Sigmoid colon (tissue), 7 donors: ENCODE data around the gene CHD8. TPM values are rescaled to one million over a fixed set of nuclear protein-coding genes. Genes with fewer than 3 reads are reported as not detected.

Experiments
- DNase-seq: peaks from one replicate; pipeline ENCODE4 v3.0.0-alpha.2; 2019
- H3K27ac ChIP-seq, 4 donors: fragments of 200-600 bp; sonication (generic); one replicate each; pipeline ENCODE4 v1.5.1; 2016 to 2019; ENCODE audit warnings: mild to moderate bottlenecking in 1 of 4
- H3K27me3 ChIP-seq, 3 donors: fragments of 200-600 bp; sonication (generic); one replicate each; pipeline ENCODE4 v1.5.1; 2019; ENCODE audit warnings: mild to moderate bottlenecking in 1 of 3
- H3K36me3 ChIP-seq, 4 donors: fragments of 200-600 bp; sonication (generic); one replicate each; pipeline ENCODE4 v1.5.1; 2016 to 2019
- H3K4me1 ChIP-seq, 4 donors: fragments of 200-600 bp; sonication (generic); one replicate each; pipeline ENCODE4 v1.5.1; 2017 to 2019
- H3K4me3 ChIP-seq, 4 donors: fragments of 200-600 bp; sonication (generic); one replicate each; pipeline ENCODE4 v1.5.1; 2017 to 2019; ENCODE audit warnings: mild to moderate bottlenecking in 2 of 4, moderate library complexity in 1 of 4
- H3K9me3 ChIP-seq, 4 donors: fragments of 200-600 bp in 3 of 4; sonication (generic) in 3 of 4; one replicate each; pipeline versions ENCODE4 v1.5.1 to v1.6.1; 2013 to 2019
- EP300 ChIP-seq, 4 donors: sonication (generic); formaldehyde crosslinking; IDR thresholded peaks; one replicate each; pipeline ENCODE4 v1.6.1; 2017; ENCODE audit warnings: antibody characterized with exemption in 4 of 4
- POLR2A ChIP-seq, 2 donors: fragments of 450-650 bp; IDR thresholded peaks; one replicate each; pipeline ENCODE4 v1.6.1; 2016; ENCODE audit warnings: antibody characterized with exemption in 2 of 2, mild to moderate bottlenecking in 2 of 2, moderate library complexity in 2 of 2
- POLR2AphosphoS5 ChIP-seq, 4 donors: sonication (generic); formaldehyde crosslinking; IDR thresholded peaks; one replicate each; pipeline ENCODE4 v1.6.1; 2017; ENCODE audit warnings: antibody characterized with exemption in 4 of 4
- WGBS, 2 donors: extraction: QIAGEN DNeasy Blood & Tissue Kit; methylation state at CpG; one replicate each; pipeline ENCODE4 v1.1.7; 2013; 5-methylcytosine and 5-hydroxymethylcytosine counted together
- intact Hi-C: fragments of 100-400 bp; cut with DNase I; formaldehyde crosslinking; loops from one replicate; pipeline ENCODE4 v1.15.1; 2023
- polyA plus RNA-seq, 3 donors: library from polyadenylated mRNA; stranded (reverse); fragments of 200-250 nt; gene quantifications; one replicate each; pipeline ENCODE4 v1.2.3, GENCODE V29; 2013
- total RNA-seq, 4 donors: library from RNA; depleted of rRNA; stranded (reverse); fragments of >200 nt; gene quantifications; one replicate each; pipeline ENCODE4 v1.1.0, GENCODE V29; 2016
- TF ChIP-seq, protein P1 (sequence below), 4 experiments: fragments of 450-650 bp in 3 of 4; fragments of 200-600 bp in 1 of 4; IDR thresholded peaks; one replicate each; pipeline ENCODE4 v1.5.1; 2016 to 2019; ENCODE audit warnings: antibody characterized with exemption in 4 of 4, mild to moderate bottlenecking in 3 of 4, moderate library complexity in 2 of 4
- donor health status: healthy with polysubstance abuse.
- donor health status: Bipolar disorder and iron deficiency.
- donor health status: healthy.

The CHD8 gene
- total and polyA plus RNA-seq, 7 donors, result 9.0 to 53.5 (median 36.0) TPM

- no peak for DNase-seq
- Histone ChIP-seq H3K9me3 (no peaks in the 10 kb centered on the region), H3K4me3 (no peak overlapping the region), H3K4me1 (peaks cover 0 to 7% (median 3%) of the 10 kb centered on the region in 4 donors), H3K27ac (peak overlapping the region in 1 of 4 donors; percentile 23), H3K36me3 (peaks cover 4 to 98% (median 45%) of the 10 kb centered on the region in 4 donors), H3K27me3 (no peaks in the 10 kb centered on the region)
- intact Hi-C loops, result loop anchor here (1.0 kb wide), 1 partner anchor 58 kb away; no protein-coding TSS in a partner anchor
- 63 to 70% methylated on average over 5 of the region's 5 CpGs for WGBS, 2 donors
- TF ChIP-seq POLR2A (IDR thresholded peaks at IDR 0.05), result no peak
- TF ChIP-seq, protein P1, sequence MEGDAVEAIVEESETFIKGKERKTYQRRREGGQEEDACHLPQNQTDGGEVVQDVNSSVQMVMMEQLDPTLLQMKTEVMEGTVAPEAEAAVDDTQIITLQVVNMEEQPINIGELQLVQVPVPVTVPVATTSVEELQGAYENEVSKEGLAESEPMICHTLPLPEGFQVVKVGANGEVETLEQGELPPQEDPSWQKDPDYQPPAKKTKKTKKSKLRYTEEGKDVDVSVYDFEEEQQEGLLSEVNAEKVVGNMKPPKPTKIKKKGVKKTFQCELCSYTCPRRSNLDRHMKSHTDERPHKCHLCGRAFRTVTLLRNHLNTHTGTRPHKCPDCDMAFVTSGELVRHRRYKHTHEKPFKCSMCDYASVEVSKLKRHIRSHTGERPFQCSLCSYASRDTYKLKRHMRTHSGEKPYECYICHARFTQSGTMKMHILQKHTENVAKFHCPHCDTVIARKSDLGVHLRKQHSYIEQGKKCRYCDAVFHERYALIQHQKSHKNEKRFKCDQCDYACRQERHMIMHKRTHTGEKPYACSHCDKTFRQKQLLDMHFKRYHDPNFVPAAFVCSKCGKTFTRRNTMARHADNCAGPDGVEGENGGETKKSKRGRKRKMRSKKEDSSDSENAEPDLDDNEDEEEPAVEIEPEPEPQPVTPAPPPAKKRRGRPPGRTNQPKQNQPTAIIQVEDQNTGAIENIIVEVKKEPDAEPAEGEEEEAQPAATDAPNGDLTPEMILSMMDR (IDR thresholded peaks at IDR 0.05), result peak; percentile 25 to 45 (median 37)
These were observed 42.9 kb upstream of the CHD8 start for GRCh38 chr14:21498540-21499526.

GRCh38 chr14:21496453-21496852 lies 40.5 kb upstream of the CHD8 start:
- no peak for DNase-seq
- no peaks in the 10 kb centered on the region for H3K27me3 ChIP-seq
- peaks cover 0 to 7% (median 3%) of the 10 kb centered on the region in 4 donors for H3K4me1 ChIP-seq
- no peak overlapping the region for H3K27ac ChIP-seq
- intact Hi-C loops, result no loop called here
- WGBS, 2 donors, result 90 to 95% methylated on average over 2 of the region's 2 CpGs
- no peak for TF ChIP-seq EP300 (IDR thresholded peaks at IDR 0.05)
- no peak for TF ChIP-seq POLR2A (IDR thresholded peaks at IDR 0.05)
- TF ChIP-seq, protein P1 (IDR thresholded peaks at IDR 0.05), result no peak
- TF ChIP-seq POLR2AphosphoS5 (IDR thresholded peaks at IDR 0.05), result no peak
- no peak overlapping the region for H3K4me3 ChIP-seq
- H3K36me3 ChIP-seq, result peaks cover 14 to 99% (median 50%) of the 10 kb centered on the region in 4 donors
- no peaks in the 10 kb centered on the region for H3K9me3 ChIP-seq

DNA sequence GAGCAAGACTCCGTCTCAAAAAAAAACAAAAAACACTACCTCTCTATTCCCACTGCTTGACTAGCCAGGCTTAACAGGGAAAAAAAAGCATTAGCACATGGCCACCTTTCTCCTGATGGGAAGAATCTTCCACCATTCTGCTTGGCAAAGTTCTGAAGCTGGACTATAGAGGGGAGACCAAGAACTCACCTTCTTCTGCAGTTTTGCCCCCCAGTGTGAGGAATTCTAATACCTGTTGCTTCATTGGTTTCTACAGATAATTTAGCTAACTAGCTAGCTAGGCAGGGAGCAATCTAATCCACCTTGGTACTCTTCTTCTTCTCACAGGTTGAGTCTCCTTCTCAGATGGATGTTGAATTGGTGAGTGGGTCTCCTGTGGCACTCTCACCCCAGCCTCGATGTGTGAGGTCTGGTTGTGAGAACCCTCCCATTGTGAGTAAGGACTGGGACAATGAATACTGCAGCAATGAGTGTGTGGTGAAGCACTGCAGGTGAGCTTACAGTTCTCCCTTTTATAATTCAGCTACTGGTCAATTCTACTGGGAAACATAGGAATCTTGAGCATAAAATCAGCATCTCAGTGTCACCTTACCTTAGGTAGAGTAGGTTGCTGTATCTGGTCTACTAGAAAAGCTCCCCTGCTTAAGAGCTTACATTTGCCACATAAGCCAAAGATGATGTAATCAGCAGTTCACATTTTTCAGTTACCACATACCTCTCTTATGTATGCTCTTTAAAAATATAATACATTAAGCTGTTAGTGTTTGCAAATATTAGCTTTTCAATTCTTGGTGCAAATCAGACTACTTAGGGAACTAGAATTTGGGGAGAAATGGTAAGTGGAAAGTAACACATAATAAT lies 39.2 kb upstream of the CHD8 start:
- Histone ChIP-seq H3K4me3 (no peak overlapping the region), H3K4me1 (peaks cover 0 to 7% (median 3%) of the 10 kb centered on the region in 4 donors), H3K9me3 (no peaks in the 10 kb centered on the region), H3K36me3 (peaks cover 19 to 100% (median 58%) of the 10 kb centered on the region in 4 donors), H3K27ac (no peak overlapping the region), H3K27me3 (no peaks in the 10 kb centered on the region)
- no peak for DNase-seq
- TF ChIP-seq POLR2A (IDR thresholded peaks at IDR 0.05), result no peak
- TF ChIP-seq EP300 (IDR thresholded peaks at IDR 0.05), result no peak
- TF ChIP-seq POLR2AphosphoS5 (IDR thresholded peaks at IDR 0.05), result no peak
- TF ChIP-seq, protein P1 (IDR thresholded peaks at IDR 0.05), result no peak
- intact Hi-C loops, result no loop called here
- 94 to 95% methylated on average over 2 of the region's 2 CpGs for WGBS, 2 donors

- TF ChIP-seq EP300 (IDR thresholded peaks at IDR 0.05) (no peak), POLR2AphosphoS5 (IDR thresholded peaks at IDR 0.05) (no peak), POLR2A (IDR thresholded peaks at IDR 0.05) (no peak)
- TF ChIP-seq, protein P1 (IDR thresholded peaks at IDR 0.05), result no peak
- Histone ChIP-seq H3K4me3 (no peak overlapping the region), H3K4me1 (no peaks in the 10 kb centered on the region), H3K27me3 (no peaks in the 10 kb centered on the region), H3K9me3 (no peaks in the 10 kb centered on the region), H3K36me3 (peaks cover 5 to 57% (median 40%) of the 10 kb centered on the region in 4 donors), H3K27ac (no peak overlapping the region)
- no peak for DNase-seq
- 81 to 84% methylated on average over 1 of the region's 1 CpG for WGBS, 2 donors
- intact Hi-C loops, result no loop called here
These were observed 30.7 kb upstream of the CHD8 start for GRCh38 chr14:21486640-21487087.
